ENCODE data around the gene EPHA7.

GRCh38 chr6:93391965-93392364 lies 27.4 kb downstream of the EPHA7 start:
- TF ChIP-seq CTCF (IDR thresholded peaks at IDR 0.05) (no peak), POLR2A (IDR thresholded peaks at IDR 0.05) (no peak)

All from body of pancreas (tissue), 4 donors.